GM12878 (cell line): Measurements from ENCODE around the gene GFM1. TPM values are rescaled to one million over a fixed set of nuclear protein-coding genes. Genes with fewer than 3 reads are reported as not detected.

Experiments
- BHLHE40 ChIP-seq, 2 experiments: fragments of 450-650 bp in 1 of 2; IDR thresholded peaks; 2 replicates each; pipeline ENCODE4 v1.6.1; 2011 to 2017; ENCODE audit warnings: low read depth in 2 of 2, borderline replicate concordance in 1 of 2, improper control_type of control experiment in 1 of 2, low read length in 1 of 2, mild to moderate bottlenecking in 1 of 2
- CHD4 ChIP-seq: fragments of 200-600 bp; sonication (generic); IDR thresholded peaks from 2 replicates; pipeline ENCODE4 v1.6.1; 2016; ENCODE audit warnings: mild to moderate bottlenecking
- POLR2A ChIP-seq: IDR thresholded peaks from 2 replicates; pipeline ENCODE4 v1.6.1; 2011; ENCODE audit warnings: low read depth, mild to moderate bottlenecking, low read length
- SRF ChIP-seq, 2 experiments: IDR thresholded peaks; 2 replicates each; pipeline ENCODE4 v1.6.1; 2011; ENCODE audit warnings: low read depth in 2 of 2, low read length in 2 of 2, mild to moderate bottlenecking in 1 of 2, moderate library complexity in 1 of 2
- TCF12 ChIP-seq: IDR thresholded peaks from 2 replicates; pipeline ENCODE4 v1.6.1; 2011; ENCODE audit warnings: low read depth, mild to moderate bottlenecking, low read length
- polyA plus RNA-seq, 11 experiments: library from polyadenylated mRNA; depleted of rRNA in 4 of 11; unstranded in 6 of 11; stranded (reverse) in 5 of 11; fragments of >200 nt; fragmentation: Nextera tagmentation in 4 of 11; fragmentation: Illumina TruSeq in 1 of 11; extraction: Ambion mirVana in 4 of 11; extraction: Trizol in 1 of 11; gene quantifications; 1 replicate in 1 of 11; 2 replicates in 10 of 11; pipeline versions ENCODE4 v1.2.1 to v1.2.3, GENCODE V29; 2011 to 2016; ENCODE audit warnings: inconsistent platforms in 2 of 11, missing spikeins in 2 of 11, low read depth in 1 of 11
- total RNA-seq, 4 experiments: library from RNA; depleted of rRNA in 3 of 4; stranded (reverse); fragments of >200 nt in 3 of 4; fragmentation: Illumina TruSeq in 1 of 4; extraction: Trizol in 1 of 4; gene quantifications; 2 replicates each; pipeline versions ENCODE4 v1.2.1 to v1.2.3, GENCODE V29; 2013 to 2021
- TF ChIP-seq, protein P1 (sequence below): fragments of 450-650 bp; IDR thresholded peaks from 2 replicates; pipeline ENCODE4 v1.6.1; 2017; ENCODE audit warnings: mild to moderate bottlenecking, moderate library complexity
- TF ChIP-seq, protein P2 (sequence below): fragments of 450-650 bp; formaldehyde crosslinking; IDR thresholded peaks from 2 replicates; pipeline ENCODE4 v1.4.0; 2022; ENCODE audit warnings: mild to moderate bottlenecking, moderate library complexity

Gene GFM1
- total and polyA plus RNA-seq, 10 of the 15 experiments (the other 5 are each of a cell fraction or from before 2014, with no cell fraction given), result 36.9 to 87.2 (median 57.3) TPM

DNA sequence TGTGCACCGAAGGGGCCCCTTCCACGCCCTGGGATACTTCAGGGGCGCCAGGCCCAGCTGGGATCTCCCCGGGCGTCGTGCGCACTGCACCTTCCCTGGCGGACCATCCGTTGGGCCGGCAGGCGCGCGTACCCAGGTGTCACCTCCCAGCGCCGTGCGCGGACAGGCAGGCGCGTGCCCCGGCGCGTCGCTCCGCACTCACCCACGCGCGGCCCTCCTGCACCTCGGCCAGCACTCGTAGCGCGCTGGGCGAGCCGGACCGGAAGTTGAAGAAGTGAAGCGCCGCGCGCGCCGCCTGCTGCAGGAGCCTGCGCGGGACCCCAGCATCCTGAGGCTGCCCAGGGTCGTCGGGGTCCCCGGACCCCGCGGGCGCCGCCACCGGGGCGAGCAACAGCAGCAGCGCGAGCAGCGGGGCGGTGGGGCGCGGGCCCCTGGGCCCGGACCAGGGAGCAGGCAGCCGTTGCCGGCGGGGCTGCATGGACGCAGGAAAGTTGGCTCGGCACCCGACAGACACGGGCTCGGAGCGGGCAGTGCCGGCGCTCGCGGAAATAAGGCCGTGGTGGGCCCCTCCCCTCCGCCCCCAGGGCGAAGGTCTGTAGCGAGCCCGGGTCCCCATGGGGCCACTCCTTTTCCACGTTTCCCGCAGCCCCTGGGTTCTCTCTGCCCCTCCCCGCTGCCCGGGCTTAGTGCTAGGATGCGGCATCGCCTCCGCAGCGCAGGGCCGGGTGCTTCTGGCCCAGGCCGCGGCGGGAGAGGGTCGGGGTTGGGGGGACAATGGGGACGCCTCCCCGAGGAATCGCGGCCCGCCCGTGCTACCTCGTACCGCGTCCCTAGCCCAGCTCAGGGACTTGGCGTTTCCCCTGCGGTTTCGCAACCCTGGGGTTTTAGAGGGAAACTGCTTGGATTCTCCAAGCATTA lies 87.9 kb downstream of the GFM1 start, which contains the start of gene RARRES1 (continued):
- TF ChIP-seq, protein P1, sequence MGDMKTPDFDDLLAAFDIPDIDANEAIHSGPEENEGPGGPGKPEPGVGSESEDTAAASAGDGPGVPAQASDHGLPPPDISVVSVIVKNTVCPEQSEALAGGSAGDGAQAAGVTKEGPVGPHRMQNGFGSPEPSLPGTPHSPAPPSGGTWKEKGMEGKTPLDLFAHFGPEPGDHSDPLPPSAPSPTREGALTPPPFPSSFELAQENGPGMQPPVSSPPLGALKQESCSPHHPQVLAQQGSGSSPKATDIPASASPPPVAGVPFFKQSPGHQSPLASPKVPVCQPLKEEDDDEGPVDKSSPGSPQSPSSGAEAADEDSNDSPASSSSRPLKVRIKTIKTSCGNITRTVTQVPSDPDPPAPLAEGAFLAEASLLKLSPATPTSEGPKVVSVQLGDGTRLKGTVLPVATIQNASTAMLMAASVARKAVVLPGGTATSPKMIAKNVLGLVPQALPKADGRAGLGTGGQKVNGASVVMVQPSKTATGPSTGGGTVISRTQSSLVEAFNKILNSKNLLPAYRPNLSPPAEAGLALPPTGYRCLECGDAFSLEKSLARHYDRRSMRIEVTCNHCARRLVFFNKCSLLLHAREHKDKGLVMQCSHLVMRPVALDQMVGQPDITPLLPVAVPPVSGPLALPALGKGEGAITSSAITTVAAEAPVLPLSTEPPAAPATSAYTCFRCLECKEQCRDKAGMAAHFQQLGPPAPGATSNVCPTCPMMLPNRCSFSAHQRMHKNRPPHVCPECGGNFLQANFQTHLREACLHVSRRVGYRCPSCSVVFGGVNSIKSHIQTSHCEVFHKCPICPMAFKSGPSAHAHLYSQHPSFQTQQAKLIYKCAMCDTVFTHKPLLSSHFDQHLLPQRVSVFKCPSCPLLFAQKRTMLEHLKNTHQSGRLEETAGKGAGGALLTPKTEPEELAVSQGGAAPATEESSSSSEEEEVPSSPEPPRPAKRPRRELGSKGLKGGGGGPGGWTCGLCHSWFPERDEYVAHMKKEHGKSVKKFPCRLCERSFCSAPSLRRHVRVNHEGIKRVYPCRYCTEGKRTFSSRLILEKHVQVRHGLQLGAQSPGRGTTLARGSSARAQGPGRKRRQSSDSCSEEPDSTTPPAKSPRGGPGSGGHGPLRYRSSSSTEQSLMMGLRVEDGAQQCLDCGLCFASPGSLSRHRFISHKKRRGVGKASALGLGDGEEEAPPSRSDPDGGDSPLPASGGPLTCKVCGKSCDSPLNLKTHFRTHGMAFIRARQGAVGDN, result 0 out of 2 replicates have a peak, but pooled peaks have one; percentile 21
- TF ChIP-seq BHLHE40 (IDR thresholded peaks at IDR 0.05; ENCODE audit: borderline replicate concordance in 1 of 2, low read depth in 2 of 2, low read length in 1 of 2) (peak in 1 of 2 experiments; percentile 51; a peak in 1 of 4 replicates), TCF12 (no peak), POLR2A (peak; percentile 20; the same call in 1 of the 2 replicates), CHD4 (no peak), SRF (IDR thresholded peaks at IDR 0.05; ENCODE audit: low read depth in 2 of 2, low read length in 2 of 2) (no peak)
- TF ChIP-seq, protein P2, sequence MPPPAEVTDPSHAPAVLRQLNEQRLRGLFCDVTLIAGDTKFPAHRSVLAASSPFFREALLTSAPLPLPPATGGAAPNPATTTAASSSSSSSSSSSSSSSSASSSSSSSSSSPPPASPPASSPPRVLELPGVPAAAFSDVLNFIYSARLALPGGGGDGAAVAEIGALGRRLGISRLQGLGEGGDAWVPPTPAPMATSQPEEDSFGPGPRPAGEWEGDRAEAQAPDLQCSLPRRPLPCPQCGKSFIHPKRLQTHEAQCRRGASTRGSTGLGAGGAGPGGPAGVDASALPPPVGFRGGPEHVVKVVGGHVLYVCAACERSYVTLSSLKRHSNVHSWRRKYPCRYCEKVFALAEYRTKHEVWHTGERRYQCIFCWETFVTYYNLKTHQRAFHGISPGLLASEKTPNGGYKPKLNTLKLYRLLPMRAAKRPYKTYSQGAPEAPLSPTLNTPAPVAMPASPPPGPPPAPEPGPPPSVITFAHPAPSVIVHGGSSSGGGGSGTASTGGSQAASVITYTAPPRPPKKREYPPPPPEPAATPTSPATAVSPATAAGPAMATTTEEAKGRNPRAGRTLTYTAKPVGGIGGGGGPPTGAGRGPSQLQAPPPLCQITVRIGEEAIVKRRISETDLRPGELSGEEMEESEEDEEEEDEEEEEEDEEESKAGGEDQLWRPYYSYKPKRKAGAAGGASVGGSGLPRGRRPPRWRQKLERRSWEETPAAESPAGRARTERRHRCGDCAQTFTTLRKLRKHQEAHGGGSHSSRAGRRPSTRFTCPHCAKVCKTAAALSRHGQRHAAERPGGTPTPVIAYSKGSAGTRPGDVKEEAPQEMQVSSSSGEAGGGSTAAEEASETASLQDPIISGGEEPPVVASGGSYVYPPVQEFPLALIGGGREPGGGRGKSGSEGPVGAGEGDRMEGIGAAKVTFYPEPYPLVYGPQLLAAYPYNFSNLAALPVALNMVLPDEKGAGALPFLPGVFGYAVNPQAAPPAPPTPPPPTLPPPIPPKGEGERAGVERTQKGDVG, result no peak
